NT2/D1 (cell line): ENCODE data around the gene ELFN2.

Source experiments
- DNase-seq: peaks from one replicate; pipeline ENCODE4 v3.0.0-alpha.2; 2011; ENCODE audit warnings: low read depth, low spot score
- H3K27me3 ChIP-seq: 2 replicates; pipeline ENCODE4 v1.6.0; 2011; ENCODE audit warnings: mild to moderate bottlenecking; ENCODE audit not compliant: insufficient read length, insufficient read depth
- H3K36me3 ChIP-seq: 2 replicates; pipeline ENCODE4 v1.6.1; 2011; ENCODE audit warnings: mild to moderate bottlenecking, low read length, mixed read lengths; ENCODE audit not compliant: insufficient read depth, insufficient read length
- H3K4me1 ChIP-seq: 2 replicates; pipeline ENCODE4 v1.5.1; 2011; ENCODE audit not compliant: insufficient read depth, insufficient read length
- H3K4me3 ChIP-seq: 2 replicates; pipeline ENCODE4 v1.5.1; 2011; ENCODE audit warnings: low read depth; ENCODE audit not compliant: insufficient read length
- H3K9ac ChIP-seq: 2 replicates; pipeline ENCODE4 v1.6.0; 2011; ENCODE audit warnings: low read depth; ENCODE audit not compliant: insufficient read length
- H3K9me3 ChIP-seq: 2 replicates; pipeline ENCODE4 v1.5.1; 2011; ENCODE audit warnings: mild to moderate bottlenecking, low read length; ENCODE audit not compliant: insufficient read depth
- SUZ12 ChIP-seq: IDR thresholded peaks from 2 replicates; pipeline ENCODE4 v1.6.1; 2011; ENCODE audit not compliant: insufficient read length, insufficient read depth; ENCODE audit errors: extremely low read depth
- YY1 ChIP-seq: IDR thresholded peaks from 2 replicates; pipeline ENCODE4 v1.6.1; 2011; ENCODE audit not compliant: insufficient read length, insufficient read depth
- ZNF274 ChIP-seq: IDR thresholded peaks from 2 replicates; pipeline ENCODE4 v1.6.1; 2011; ENCODE audit warnings: mild to moderate bottlenecking, low read depth, low read length

Gene ELFN2

DNA sequence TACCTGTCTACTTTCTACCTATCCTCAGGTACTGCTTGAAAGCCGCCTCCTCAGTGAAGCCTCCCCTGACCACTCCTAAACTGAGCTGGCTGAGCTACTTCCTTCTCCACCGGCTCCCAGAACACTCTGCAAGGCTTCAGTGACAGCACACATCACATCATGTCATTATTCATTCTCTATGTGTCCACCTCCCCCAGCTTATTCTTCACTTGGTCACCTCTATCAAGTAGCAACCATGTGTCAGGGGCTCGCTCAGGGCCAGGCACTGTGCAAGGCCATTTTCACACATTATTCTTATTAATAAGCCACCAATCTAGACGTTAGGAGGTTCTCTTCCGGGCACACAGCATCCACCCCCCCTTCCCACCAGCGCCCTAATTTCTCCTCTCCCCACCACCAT lies 3.7 kb upstream of the ELFN2 start:
- H3K9ac ChIP-seq = no peak overlapping the region
- no peaks in the 10 kb centered on the region for H3K36me3 ChIP-seq
- no peaks in the 10 kb centered on the region for H3K9me3 ChIP-seq
- no peak for TF ChIP-seq YY1
- no peak for TF ChIP-seq SUZ12
- no peak for TF ChIP-seq ZNF274
- peaks cover 21% of the 10 kb centered on the region for H3K4me1 ChIP-seq
- no peak overlapping the region for H3K4me3 ChIP-seq
- peaks cover 30% of the 10 kb centered on the region for H3K27me3 ChIP-seq
- no peak for DNase-seq

- Histone ChIP-seq H3K9me3 (no peaks in the 10 kb centered on the region), H3K36me3 (no peaks in the 10 kb centered on the region), H3K4me3 (no peak overlapping the region), H3K27me3 (peaks cover 44% of the 10 kb centered on the region), H3K9ac (no peak overlapping the region), H3K4me1 (peaks cover 23% of the 10 kb centered on the region)
- TF ChIP-seq SUZ12 (no peak), YY1 (no peak), ZNF274 (no peak)
- peak; percentile 46 for DNase-seq
These were observed 1.6 kb upstream of the ELFN2 start for GRCh38 chr22:37428649-37429586.

DNA sequence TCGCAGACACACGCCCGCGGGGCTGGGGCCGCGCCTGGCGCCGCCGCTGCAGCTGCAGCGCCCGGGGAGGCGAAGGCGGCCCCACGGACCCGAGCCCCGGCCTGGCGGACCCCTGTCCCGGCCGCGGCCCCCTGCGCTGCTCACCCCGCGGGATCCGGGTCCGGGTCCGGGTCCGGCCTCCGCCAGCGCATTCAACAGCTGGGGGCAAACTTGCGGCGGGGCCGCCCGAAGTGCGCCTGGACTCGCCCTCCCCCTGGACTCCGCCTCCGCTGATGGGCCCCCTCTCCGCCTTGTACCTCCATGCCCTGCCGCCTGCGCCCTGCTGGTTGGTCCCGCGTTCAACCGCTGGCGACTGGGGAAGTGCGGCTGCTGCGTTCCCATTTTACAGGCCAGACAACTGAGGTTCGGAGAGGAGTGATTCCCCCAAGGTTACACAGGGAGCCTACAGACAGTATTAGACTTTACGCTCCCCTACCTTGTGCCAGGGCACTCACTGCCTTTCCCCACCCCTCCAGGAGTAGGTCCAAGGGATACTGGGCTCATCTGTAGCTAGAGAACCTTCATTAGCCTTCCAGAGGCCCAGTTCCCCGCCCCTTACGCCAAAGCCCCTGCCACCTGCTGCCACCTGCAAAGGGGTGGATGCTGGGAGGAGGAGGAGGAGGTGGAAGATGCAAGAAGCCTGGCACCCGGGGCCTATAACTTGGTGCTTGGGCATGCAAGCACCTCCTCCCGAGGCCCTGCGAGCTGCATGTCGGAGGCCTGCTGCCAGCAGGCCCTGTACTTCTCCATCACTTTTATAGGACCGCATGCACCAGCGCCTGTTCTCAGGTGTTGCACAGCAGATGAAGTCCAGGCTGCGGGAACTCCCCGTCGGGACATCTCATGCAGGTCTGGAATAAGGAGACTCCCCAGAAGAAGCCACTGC lies 694 bp upstream of the ELFN2 start:
- Histone ChIP-seq H3K4me1 (peaks cover 17% of the 10 kb centered on the region), H3K36me3 (no peaks in the 10 kb centered on the region), H3K9me3 (no peaks in the 10 kb centered on the region), H3K27me3 (peaks cover 46% of the 10 kb centered on the region), H3K4me3 (peak overlapping the region; percentile 40), H3K9ac (peak overlapping the region; percentile 42)
- TF ChIP-seq YY1 (no peak), ZNF274 (no peak), SUZ12 (no peak)
- DNase-seq = no peak

GRCh38 chr22:37426706-37427134 lies 559 bp downstream of the ELFN2 start:
- H3K9ac ChIP-seq = peak overlapping the region; percentile 61
- H3K27me3 ChIP-seq = peaks cover 50% of the 10 kb centered on the region
- peaks cover 17% of the 10 kb centered on the region for H3K4me1 ChIP-seq
- H3K36me3 ChIP-seq = no peaks in the 10 kb centered on the region
- H3K4me3 ChIP-seq = peak overlapping the region; percentile 40
- TF ChIP-seq SUZ12 (no peak), YY1 (no peak), ZNF274 (no peak)
- no peak for DNase-seq
- H3K9me3 ChIP-seq = no peaks in the 10 kb centered on the region

DNA sequence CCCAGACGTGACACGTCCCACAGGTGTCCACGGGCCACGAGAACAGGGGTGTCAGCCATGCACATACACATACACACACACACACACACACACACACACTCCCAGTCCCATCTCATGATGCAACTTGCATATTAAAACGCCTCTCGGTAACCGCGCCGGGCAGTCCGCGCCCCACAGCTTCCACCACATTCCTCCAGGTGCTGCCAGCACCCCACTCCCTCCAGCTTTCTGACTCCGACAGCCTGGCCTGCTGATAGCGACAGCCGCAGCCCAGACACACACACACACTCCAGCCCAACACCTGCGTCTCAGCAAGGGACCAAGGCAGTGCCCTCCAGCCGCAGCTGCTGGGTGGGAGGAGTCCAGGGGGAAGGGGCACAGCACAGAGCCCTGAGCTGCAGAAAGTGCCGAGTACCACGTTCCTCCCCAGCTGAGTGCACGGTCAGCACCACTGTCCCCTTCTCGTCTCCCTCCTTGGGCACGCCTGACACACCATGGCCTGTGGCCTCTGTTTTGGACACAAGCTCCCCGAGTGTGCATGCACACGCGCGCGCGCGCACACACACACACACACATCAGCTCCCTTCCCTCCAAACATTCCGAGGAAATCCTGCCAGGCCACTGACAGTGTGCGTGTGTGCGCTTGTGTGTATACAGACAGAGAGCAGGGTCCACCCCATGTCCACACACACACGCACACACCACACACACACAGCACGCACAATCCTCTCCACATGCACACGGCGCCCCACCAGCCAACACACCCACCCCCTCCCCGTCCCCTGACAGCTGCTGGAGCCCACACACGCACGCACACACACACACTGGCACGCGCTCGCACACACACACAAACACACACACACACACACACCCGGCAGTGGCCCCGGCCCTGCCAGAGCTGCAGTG lies 1.2 kb downstream of the ELFN2 start:
- no peaks in the 10 kb centered on the region for H3K36me3 ChIP-seq
- H3K4me1 ChIP-seq = peaks cover 13% of the 10 kb centered on the region
- H3K27me3 ChIP-seq = peaks cover 56% of the 10 kb centered on the region
- H3K9me3 ChIP-seq = no peaks in the 10 kb centered on the region
- no peak for TF ChIP-seq SUZ12
- TF ChIP-seq ZNF274 = no peak
- no peak for TF ChIP-seq YY1
- DNase-seq = no peak
- H3K4me3 ChIP-seq = no peak overlapping the region
- no peak overlapping the region for H3K9ac ChIP-seq

DNA sequence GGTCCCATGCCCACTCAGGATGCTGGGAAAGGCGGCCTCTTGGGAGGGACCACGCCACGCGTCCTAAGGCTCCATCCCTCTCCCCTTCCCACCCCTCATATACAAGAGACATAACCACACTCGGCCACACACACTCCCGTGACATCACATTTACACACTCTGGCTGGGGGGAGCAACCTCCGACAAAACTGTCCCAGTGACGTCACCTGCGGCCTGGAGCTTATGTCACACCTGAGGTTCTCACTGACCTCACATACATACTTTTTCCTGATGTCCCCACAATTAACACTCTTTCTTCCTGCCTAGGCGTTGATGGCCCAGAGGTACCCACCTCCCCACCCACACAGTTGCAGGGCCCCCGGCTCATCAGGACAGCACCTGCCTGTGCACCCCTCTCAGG lies 1.9 kb downstream of the ELFN2 start:
- Histone ChIP-seq H3K36me3 (no peaks in the 10 kb centered on the region), H3K27me3 (peaks cover 63% of the 10 kb centered on the region), H3K4me3 (no peak overlapping the region), H3K4me1 (peaks cover 16% of the 10 kb centered on the region), H3K9me3 (no peaks in the 10 kb centered on the region), H3K9ac (no peak overlapping the region)
- DNase-seq = no peak
- no peak for TF ChIP-seq SUZ12
- TF ChIP-seq YY1 = no peak
- no peak for TF ChIP-seq ZNF274
